GM12873 (cell line): ENCODE measurements around the gene CTXND2.

Experiments
- TF ChIP-seq, protein P1 (sequence below): IDR thresholded peaks from 2 replicates; pipeline ENCODE4 v1.5.1; 2012; ENCODE audit warnings: low read depth, mild to moderate bottlenecking, moderate library complexity, low read length, control low read depth; ENCODE audit not compliant: insufficient read depth; ENCODE audit errors: missing control alignments

CTXND2 gene

DNA sequence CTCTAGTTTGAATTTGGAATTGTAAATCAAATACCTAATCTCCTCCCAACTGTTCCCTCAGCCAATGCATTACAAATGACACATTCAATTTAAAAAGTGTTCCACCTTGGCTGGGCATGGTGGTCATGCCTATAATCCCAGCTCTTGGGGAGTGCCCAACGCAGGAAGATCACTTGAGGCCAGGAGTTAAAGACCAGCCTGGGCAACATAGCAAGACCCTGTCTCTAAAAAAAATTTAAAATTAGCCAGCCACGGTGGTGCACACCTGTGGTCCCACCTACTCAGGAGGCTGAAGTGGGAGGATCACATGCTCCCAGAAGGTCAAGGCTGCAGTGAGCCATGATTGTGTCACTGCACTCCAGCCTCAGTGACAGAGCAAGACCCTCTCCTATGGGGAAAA is 14.4 kb upstream of the CTXND2 start:
- TF ChIP-seq, protein P1, sequence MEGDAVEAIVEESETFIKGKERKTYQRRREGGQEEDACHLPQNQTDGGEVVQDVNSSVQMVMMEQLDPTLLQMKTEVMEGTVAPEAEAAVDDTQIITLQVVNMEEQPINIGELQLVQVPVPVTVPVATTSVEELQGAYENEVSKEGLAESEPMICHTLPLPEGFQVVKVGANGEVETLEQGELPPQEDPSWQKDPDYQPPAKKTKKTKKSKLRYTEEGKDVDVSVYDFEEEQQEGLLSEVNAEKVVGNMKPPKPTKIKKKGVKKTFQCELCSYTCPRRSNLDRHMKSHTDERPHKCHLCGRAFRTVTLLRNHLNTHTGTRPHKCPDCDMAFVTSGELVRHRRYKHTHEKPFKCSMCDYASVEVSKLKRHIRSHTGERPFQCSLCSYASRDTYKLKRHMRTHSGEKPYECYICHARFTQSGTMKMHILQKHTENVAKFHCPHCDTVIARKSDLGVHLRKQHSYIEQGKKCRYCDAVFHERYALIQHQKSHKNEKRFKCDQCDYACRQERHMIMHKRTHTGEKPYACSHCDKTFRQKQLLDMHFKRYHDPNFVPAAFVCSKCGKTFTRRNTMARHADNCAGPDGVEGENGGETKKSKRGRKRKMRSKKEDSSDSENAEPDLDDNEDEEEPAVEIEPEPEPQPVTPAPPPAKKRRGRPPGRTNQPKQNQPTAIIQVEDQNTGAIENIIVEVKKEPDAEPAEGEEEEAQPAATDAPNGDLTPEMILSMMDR: no peak

DNA sequence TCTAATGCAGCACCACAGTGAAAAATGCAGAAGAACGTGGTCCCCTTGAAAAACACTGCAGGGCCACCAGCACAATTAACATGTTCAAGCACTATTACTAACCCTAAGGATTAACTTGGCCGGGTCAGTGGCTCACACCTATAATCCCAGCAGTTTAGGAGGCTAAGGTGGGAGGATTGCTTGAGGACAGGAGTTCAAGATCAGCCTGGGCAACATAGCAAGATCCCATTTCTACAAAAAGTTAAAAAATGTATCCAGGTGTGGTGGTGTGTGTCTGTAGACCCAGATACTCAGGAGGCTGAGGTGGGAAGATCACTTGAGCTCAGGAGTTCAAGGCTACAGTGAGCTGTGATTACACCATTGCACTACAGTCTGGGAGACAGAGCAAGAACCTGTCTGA is 13.4 kb upstream of the CTXND2 start:
- TF ChIP-seq, protein P1: no peak

DNA sequence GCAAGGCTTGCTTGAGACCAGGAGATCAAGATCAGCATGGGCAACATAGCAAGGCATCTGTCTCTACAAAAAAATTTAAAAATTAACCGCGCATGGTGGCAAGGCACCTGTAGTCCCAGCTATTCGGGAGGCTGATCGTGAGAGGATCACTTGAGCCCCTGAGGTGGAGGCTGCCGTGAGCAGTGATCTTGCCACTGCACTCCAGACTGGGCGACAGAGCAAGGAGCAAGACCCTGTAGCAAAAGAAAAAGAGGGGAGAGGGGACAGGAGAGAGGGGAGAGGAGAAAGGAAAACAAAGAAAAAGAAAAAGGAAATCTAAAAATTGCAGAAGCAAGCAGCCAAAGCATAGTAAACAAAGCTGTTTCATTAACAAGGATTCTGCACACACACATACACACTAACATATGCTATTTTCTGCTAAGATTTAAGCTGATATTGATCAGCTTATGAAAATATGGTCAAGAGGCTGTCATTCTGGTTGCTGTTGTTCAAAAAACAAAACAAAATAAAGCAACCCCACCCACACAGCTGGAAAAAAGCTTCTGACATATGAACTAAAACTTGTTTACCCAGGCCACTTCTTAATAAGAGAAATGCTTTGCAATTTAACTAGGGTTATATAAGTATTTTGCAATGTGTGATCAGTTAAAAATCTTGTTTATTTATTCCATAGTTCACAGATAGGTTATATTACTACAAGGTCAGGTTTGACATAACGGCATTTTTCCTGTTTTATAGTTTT is 12.3 kb upstream of the CTXND2 start:
- TF ChIP-seq, protein P1: no peak

DNA sequence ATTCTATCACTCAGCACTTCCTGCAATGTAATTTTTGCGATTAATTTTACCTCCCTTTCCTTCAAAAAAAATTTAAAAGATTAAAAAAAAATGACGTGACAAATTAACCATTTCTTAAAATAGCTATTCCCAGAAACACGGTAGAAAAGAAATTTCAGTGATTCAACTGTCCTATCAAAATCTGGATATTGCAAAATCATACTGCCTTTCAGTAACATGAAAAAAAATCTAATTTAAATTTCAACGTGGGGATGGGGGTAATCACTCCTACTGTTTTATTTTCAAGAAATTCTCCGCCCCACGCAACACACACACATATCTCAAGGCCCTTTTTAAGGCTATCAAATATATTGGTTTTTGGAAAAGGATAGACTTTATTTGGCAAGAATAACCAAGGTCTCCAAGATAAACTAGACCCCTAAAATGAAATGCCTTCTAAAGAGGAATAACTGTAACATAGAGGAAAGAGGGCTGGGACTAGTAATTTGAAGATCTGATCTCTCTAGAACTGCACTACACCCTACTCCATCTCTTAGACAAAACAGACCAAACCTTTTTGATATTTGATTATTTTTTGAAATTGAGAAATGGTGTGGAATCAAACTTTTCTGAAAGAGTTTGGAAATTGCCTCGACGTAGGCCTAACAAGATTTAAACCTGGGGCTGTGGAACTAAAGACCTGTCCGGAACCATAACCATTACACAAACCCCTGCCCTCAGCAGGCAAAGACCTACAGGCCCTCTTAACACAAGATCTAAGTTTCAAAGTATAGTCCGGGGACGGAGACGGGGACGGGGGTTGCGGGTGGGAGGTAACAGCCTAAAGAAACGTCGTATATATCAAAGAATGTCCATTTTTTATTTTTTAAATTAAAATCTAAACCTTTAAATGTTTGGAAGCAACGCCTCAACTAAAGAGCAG is 11.5 kb upstream of the CTXND2 start:
- TF ChIP-seq, protein P1: no peak

DNA sequence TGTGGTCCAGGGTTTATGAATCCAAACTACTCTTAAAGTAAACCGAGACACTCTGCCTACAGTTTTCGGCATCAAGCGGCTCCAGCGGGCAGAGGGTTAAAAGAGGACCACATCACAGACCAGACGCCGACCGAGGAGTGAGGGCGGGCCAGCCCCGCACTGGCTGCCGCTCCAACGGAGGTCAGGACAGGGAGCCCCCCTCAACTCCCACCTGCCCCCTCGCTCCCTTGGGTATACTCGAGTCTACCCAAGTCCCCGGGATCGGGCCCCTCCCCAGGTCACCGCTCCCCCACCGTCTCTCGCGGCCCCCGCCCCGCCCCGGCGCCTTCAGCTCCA is 10.8 kb upstream of the CTXND2 start:
- TF ChIP-seq, protein P1: no peak

DNA sequence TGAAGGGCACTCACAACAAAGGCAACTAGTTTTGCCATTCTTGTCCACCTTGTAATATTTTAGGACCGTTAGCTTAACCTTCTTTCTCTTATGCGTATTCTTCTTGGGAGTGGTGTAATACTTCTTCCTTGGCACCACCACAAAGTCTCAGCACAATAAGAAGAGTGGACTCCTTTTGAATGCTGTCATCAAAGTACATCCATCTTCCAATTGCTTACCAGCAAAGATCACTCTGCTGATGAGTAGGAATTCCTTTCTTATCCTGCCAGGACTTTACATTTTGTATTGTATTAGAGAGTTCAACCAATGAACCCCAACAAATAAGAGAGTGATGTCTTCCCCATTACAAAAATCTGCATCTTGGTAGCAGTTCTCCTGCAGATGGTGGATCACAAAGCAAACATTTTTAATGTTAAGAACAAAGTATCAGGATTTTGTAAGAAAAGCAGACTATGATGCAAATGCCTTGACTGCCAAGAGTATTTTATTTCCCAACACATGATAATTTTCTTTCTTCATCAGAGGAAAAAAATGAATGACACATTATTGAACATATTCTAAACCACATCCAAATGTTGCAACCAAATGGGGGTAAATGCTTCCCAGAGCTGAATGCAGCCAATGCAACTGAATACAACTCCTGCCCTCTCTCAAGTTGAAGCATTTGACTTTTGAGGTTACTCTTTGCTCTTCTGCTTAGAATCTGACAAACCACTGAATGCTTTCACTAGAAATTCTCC is 5.4 kb upstream of the CTXND2 start:
- TF ChIP-seq, protein P1: no peak

DNA sequence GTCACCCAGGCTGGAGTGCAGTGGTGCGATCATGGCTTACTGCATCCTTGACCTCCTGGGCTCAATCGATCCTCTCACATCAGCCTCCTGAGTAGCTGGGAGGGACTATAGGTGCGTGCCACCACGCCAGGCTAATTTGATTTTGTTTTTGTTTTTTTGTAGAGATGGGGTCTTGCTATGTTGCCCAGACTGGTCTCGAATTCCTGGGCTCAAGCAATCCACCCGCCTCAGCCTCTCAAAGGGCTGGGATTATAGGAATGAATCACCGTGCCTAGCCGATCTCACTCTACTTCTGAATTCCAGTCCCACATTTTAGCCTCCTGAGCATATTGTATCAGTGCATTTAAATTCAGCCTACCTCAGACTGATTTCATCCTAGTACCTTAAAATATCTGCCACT is 1.8 kb downstream of the CTXND2 start:
- TF ChIP-seq, protein P1: no peak
